Gastrocnemius medialis (tissue), 4 donors: ENCODE results near the gene ADARB2.

Experiments
- POLR2A ChIP-seq, 2 donors: fragments of 450-650 bp; IDR thresholded peaks; one replicate each; pipeline ENCODE4 v1.6.1; 2017; ENCODE audit warnings: antibody characterized with exemption in 2 of 2, mild to moderate bottlenecking in 2 of 2, moderate library complexity in 2 of 2
- TF ChIP-seq, protein P1 (sequence below), 5 experiments: fragments of 450-650 bp in 3 of 5; fragments of 200-600 bp in 2 of 5; sonication (generic) in 2 of 5; IDR thresholded peaks in 4 of 5; conservative IDR thresholded peaks in 1 of 5; 1 replicate in 4 of 5; 2 replicates in 1 of 5; pipeline ENCODE4 v1.5.1; 2016 to 2019; ENCODE audit warnings: antibody characterized with exemption in 5 of 5, mild to moderate bottlenecking in 3 of 5, moderate library complexity in 3 of 5

DNA sequence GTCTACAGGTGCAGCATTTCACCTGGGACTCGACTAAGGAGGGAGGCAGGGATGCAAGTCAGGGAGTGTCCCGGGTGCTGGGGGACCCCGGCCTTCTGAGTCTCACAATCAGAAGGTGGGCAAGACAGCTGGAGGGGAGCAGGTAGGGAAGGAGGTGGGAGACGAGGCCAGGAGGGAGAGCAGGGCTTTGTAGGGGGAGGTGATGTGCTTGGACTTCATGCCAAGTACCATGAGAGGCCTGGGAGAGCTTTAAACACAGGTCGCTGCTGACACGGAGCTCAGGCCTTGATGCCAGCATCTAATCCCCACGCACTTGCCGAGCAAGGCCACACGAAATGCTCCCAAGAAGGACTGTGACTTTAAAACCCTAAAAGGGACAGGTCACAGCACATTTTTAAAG lies 244.7 kb downstream of the ADARB2 start:
- TF ChIP-seq, protein P1, sequence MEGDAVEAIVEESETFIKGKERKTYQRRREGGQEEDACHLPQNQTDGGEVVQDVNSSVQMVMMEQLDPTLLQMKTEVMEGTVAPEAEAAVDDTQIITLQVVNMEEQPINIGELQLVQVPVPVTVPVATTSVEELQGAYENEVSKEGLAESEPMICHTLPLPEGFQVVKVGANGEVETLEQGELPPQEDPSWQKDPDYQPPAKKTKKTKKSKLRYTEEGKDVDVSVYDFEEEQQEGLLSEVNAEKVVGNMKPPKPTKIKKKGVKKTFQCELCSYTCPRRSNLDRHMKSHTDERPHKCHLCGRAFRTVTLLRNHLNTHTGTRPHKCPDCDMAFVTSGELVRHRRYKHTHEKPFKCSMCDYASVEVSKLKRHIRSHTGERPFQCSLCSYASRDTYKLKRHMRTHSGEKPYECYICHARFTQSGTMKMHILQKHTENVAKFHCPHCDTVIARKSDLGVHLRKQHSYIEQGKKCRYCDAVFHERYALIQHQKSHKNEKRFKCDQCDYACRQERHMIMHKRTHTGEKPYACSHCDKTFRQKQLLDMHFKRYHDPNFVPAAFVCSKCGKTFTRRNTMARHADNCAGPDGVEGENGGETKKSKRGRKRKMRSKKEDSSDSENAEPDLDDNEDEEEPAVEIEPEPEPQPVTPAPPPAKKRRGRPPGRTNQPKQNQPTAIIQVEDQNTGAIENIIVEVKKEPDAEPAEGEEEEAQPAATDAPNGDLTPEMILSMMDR (IDR thresholded peaks at IDR 0.05 in 4 of 5, conservative IDR thresholded peaks at IDR 0.05 in 1 of 5): no peak
- TF ChIP-seq POLR2A (IDR thresholded peaks at IDR 0.05): no peak
